ENCODE results near the gene PSMB4.
"Not testable (repeated sequence)": the region's sequence is repeated elsewhere in the genome, so short reads cannot be mapped to it uniquely, and the experiment has no call there.

PSMB4 gene

DNA sequence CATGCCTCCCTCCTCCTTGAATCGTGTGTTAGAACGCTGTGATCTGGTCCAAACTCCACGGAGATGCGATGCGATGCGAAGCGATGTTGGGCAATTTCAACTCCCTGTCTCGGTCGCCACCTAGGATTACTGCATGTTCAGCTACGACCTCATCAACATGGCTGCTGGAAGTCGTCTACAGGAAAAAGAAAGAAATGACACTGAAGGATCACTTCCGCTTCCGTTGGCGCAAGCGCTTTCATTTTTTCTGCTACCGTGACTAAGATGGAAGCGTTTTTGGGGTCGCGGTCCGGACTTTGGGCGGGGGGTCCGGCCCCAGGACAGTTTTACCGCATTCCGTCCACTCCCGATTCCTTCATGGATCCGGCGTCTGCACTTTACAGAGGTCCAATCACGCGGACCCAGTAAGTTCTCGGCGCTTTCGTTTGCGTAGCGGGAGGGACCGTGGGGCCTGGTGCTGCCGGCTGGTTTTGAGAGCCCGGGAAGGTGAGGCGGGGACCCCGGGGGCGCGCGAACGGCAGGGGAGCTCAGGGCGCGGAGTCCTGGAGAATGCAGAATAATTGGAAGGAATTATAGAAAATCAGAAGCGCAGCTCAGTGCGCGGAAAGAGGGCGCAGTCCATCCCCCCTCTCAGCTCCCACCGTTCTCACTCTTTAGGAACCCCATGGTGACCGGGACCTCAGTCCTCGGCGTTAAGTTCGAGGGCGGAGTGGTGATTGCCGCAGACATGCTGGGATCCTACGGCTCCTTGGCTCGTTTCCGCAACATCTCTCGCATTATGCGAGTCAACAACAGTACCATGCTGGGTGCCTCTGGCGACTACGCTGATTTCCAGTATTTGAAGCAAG, at the start of gene PSMB4:
TSS of gene PSMB4 (plus strand) at position 250 of the 848 bp plus-strand sequence. CDS start at position 265, 15 bp downstream.
- in situ Hi-C loops (cut with HindIII; ENCODE audit: low sequenced_read_pairs): no loop called here

DNA sequence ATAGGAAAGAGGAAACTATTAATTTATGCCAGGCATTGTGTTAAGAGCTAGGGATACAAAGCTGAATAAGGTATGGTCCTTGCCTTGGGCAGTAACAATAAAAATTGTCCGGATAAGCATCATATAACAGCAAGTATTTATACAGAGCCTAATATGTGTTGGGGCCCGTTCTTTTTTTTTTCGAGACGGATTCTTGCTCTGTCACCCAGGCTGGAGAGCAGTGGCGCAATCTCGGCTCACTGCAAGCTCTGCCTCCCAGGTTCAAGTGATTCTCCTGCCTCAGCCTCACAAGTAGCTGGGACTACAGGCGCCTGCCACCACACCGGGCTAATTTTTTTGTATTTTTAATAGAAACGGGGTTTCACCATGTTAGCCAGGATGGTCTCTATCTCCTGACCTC, 49.0 kb upstream of the PSMB4 start:
- in situ Hi-C loops (cut with HindIII; ENCODE audit: low sequenced_read_pairs): not testable (repeated sequence)

DNA sequence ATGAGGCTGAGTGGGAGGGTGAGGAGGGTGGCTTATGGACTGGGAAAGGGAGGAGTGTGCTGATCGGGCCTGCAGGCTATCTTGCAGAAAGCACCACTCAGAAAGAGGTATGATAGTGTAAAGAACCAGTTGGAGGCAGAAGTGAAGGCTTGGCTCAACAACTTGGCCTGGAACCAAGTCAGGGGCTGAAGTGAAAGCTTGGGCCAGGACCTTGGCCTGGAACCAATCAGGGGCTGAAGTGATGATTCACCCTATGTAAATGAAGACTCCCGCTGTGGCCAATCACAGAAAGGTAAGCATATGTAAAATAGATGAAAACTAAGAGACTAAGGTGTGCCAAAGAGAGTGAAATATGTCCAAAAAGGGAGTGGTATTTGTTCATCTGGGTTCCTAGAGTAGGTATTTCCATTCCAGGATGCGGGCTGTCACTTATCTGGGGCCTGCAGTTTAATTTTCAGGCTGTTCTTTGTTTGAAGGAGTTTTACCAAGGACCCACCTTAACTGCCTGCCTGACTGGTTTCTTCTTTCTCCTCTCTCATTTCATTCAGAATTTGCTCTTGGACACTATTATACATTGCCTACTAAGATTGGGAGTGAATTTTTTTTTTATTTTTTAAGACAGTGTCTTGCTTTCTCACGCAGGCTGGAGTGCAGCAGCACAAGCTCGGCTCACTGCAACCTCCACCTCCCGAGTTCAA, 47.2 kb upstream of the PSMB4 start:
- in situ Hi-C loops (cut with HindIII; ENCODE audit: low sequenced_read_pairs): no loop called here

DNA sequence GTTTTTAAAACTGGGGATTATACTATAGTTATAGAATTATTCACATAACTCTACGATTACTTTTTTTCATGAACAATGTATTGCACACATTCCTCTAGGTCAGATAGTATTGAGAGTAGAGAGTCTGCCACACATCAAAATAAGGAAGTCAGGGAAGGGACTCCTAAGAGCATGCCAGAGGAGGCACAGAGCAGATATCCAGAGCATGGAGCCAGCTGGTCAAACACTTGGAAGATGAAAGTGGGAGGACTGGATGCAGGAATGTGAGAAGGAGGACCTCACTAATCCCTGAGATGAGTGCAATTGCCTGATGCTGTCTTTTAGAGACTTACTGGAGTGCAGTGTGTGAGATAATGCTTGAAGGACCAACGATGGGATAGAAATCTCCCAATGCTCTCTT, 42.7 kb upstream of the PSMB4 start:
- in situ Hi-C loops (cut with HindIII; ENCODE audit: low sequenced_read_pairs): no loop called here

DNA sequence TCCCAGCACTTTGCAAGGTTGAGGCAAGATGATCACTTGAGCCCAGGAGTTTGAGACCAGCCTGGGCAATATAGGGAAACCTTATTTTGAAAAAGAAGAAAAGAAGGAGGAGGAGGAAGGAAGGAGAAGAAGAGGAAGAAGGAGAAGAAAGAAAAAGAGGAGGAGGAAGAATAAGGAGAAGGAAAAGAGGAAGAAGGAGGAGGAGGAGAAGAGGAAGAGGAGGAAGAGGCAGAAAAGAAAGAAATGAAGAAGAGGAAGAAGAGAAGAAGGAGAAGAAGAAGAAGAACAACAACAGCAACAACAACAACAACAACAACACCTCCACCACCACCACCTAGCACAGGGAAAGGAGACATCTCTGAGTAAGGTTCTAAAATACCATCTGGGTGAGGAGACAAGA, 37.5 kb upstream of the PSMB4 start:
- in situ Hi-C loops (cut with HindIII; ENCODE audit: low sequenced_read_pairs): no loop called here

DNA sequence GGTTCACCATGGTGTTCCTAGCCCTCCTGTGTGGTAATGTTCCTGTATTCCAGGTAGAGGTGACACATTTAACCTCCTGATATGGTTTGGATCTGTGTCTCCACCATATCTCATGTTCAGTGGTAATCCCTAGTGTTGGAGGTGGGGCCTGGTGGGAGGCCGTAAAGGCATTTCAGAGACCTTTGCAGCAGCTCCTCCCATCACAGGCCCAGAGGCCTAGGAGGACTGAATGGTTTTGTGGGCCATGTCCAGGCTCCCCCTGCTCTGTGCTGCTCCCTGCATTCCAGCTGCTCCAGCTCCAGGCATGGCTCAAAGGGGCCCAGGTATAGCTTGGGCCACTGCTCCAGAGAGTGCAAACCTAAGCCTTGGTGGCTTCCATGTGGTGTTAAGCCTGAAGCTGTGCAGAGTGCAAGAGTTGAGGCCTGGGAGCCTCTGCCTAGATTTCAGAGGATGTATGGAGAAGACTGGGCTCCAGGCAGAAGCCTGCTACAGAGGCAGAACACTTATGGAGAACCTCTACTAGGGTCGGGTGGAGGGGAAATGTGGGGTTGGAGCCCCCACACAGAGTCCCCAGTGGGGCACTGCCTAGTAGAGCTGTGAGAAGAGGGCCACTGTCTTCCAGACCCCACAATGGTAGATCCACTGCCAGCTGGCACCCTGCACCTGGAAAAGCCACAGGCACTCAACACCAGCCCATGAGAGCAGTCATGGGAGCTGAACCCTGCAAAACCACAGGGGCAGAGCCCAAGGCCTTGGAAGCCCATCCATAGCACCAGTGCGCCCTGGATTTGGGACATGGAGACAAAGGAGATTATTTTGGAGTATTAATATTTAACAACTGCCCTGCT, 36.8 kb upstream of the PSMB4 start:
- in situ Hi-C loops (cut with HindIII; ENCODE audit: low sequenced_read_pairs): no loop called here

DNA sequence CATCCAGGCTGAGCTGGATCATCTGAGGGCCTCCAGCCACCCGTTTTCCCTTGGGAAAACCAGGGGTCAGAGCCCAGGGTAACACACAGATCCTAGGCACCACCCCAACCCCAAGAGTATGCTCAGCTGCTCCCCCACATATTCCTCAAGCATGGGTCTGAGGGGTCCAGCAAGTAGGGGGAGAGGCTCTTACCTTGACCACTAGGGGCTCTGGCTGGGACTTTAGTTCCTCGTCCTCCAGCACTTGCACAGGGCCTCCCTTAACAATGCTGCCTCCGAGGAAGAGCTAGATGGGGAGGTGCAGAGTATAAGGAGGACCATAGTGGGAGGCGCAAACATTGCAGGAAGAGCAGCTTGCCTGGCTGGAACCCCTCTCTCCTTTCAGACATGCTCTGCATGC, 34.4 kb upstream of the PSMB4 start:
- in situ Hi-C loops (cut with HindIII; ENCODE audit: low sequenced_read_pairs): no loop called here

DNA sequence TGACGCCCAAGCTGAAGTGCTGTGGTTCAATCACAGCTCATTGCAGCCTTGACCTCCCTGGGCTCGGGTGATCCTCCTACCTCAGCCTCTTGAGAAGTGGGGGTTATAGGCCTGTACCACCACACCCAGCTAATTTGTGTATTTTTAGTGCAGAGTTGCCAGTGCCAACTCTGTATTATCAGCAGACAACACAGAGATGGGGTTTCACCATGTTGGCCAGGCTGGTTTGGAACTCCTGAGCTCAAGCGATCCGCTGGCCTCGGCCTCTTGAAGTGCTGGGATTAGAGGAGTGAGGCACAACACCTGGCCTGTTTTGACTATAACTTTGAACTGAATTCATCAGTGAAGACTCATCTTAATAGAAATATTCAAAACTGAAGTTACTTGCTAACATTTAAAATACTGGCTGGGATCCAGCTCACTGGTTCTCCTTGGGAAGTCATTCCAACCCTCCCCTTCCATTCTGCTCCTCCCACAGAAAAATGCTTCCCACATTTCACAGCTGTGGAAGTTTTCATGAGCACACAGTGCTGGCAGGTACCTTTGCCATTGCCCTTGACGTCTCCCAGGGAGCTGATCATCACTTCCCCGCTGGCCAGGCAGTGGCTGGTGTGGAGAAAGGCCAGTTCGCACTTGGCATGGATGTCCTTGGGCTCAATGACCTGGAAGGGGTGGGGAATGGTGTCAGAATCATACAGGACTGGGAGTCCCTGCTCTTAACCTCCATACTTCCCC, 31.5 kb upstream of the PSMB4 start:
- in situ Hi-C loops (cut with HindIII; ENCODE audit: low sequenced_read_pairs): no loop called here

DNA sequence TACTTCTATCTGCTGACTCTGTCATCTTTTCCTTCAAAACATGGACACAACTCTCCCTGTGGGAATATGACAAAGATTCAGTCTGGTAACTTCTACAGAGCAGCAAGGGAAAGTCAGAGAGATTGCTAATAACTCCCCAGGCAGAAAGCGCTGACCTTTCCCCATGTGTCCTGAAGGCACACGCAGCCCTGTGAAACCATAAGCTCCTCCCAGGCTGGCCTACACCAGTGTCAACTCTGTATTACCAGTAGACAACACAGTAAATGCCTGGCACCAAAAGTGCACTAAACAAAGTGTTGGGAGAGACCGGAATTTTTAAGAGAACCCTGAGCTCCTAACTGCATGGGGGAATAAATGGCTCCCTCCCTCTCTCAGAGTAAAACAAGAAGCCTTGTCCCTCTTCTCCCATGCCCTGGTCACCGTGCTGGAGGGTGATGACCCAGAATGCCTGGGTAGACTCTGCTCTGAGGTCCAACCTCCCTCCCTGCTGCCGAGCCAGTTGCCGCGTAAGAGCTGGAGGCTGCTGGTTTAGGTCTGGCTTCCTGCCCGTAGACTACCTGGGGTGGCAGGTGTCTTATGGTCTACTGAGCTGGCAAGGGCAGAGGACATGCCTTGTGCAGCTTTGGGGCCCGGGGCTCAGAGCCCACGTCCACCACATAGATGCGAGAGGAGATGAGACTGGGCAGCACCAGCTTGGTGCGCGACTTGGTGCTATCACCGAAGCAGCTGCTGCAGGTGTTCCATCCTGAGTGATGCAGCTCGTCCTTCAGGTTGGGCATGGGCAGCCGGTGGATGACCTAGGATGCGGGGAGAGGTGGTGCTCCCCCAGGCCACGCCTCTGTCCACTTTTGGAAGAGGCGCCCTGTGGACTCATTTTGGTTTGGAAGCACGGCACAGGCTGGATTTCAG, 30.7 kb upstream of the PSMB4 start:
- in situ Hi-C loops (cut with HindIII; ENCODE audit: low sequenced_read_pairs): no loop called here

DNA sequence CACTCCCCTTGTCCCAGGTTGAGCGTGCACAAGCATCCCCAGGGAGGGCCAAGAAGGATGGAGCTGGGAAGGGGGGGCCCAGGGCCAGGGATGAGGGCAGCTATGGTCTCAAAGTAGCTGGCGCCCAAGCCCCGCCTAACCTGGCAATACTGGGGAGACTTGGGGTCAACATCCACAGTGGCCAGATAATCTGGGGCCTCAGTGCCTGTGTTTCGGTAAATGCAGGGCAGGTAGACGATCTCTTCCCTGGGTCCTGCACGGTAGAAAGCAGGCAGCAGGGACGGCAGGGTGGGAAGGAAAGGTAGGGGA, 30.1 kb upstream of the PSMB4 start:
- in situ Hi-C loops (cut with HindIII; ENCODE audit: low sequenced_read_pairs): no loop called here

DNA sequence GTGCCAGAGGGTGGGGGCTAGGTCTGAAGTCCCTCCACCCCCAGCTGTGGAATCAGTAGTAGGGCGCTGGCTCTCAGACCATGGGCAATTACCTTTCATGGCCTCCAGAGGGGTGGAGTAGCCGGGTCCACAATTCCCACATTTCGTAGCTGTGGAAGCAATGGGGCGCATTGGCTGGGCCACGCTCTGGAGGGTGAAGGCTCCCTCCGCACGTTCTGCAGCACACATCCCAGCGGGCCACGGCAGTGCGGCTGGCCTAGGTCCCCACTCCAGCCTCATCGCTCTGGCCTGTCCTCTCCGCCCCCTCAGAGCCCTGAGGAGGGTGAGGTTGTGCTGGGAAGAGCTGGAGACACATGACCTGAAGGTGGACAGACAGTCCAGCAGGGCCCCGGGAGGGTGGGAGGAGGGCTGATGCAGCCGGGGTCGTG, 29.7 kb upstream of the PSMB4 start:
- in situ Hi-C loops (cut with HindIII; ENCODE audit: low sequenced_read_pairs): no loop called here

DNA sequence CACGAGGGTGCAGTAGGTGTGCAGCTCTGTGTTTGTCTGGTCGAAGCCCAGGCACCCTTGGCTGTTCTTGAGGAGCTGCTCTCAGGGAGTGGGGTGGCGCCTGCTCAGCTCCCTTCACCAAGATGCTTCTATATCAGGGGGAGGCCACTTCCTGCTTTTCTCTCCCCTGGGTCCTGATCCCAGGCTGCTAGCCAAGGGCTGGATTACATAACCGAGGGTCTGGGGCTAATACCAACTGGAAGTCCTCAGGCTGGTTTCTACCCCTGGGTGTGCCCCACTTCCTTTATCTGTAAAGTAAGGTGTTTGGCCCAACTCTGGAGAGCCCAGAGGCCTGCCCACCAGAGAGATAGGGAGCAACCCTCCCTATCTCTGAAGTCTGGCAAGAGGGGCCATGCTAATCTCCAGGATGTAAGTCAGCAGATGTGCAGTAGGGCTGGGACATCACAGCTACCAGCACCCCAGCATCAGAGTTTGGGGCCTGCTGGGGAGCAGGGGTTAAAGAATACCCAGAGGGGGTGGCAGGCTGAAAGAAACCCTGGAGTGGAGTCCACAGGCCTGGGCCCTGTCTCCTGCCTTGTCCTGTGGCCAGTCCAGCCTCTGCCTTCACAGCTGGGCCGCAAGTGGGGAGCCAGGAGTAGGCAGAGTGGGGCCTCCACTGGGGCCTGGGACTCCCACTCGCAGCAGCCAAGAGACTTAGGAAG, 29.0 kb upstream of the PSMB4 start:
- in situ Hi-C loops (cut with HindIII; ENCODE audit: low sequenced_read_pairs): no loop called here

DNA sequence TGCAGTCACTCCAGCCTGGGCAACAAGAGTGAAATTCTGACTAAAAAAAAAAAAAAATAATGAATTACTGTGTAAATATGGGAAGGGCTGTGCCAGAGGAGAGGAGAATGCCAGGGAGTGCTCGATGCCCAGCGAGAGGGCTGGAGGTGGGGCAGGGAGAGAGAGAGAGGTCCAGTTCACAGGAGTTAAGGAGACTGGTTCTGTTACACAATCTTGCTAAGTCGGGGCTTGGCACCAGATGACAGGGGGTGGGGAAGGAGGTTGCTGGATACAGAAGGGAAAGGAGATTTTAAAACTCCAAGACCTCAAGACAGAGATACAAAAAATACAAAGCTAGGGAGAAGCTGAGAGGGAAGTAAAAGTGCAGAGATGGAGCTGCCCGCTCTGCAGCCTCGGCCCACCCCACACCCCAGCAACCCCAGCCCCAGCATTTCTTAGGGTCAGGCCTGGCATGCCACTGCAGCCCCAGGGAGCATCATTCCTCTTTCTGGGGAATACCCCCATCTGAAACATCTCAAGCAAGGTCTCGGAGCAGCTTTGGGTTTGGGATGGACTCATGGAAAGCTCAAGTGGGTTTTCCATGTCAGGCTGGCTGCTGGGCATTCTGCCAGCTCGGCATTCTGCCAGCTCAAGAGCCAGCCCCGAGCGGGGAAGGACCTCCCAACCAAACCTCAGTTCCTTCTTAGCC, 27.9 kb upstream of the PSMB4 start:
- in situ Hi-C loops (cut with HindIII; ENCODE audit: low sequenced_read_pairs): no loop called here

DNA sequence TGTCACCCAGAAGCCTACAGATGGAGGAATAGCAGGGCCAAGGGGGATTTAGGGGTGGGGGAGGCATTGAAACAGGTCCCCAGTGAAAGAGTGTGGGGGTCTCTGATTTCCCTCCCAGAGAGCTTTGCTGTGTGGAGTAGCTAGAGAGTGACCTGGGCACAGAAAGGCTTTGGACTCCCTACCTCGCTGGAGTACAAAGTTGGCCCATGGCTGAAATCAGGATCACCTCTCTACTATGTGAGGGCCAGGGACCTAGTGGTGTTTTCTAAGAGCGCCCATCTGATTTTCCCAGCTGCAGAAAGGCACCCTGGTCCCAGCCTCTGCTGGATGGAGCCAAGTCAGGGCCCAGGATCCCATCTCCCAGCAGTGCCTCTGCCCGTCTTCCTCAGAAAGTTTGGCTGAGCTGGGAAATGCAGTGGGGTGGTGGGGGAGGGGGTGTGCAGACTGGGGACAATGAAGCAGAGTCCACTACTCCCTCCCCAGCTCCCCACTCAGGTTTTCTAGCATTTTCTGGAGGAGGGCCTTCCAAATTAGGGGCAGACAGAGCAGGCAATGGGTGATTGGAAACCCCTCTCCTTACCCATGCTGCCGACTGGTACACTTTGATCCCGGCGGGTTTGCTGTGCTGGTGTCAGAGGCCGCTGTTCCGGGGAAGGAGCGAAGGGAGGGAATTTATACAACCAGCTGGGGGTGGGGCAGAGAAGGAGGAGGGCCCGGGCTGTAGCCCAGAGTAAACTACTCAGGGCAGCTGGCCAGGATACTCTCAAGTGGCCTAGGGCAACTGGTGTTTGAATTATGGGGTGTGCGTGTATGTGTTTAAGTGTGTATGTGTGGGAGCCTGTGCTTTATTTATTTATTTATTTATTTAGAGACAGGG, 27.1 kb upstream of the PSMB4 start, which contains the start of gene SELENBP1:
TSS of gene SELENBP1 (minus strand) at position 648 of the 877 bp plus-strand sequence. CDS start at position 584, 64 bp downstream.
- in situ Hi-C loops (cut with HindIII; ENCODE audit: low sequenced_read_pairs): no loop called here

DNA sequence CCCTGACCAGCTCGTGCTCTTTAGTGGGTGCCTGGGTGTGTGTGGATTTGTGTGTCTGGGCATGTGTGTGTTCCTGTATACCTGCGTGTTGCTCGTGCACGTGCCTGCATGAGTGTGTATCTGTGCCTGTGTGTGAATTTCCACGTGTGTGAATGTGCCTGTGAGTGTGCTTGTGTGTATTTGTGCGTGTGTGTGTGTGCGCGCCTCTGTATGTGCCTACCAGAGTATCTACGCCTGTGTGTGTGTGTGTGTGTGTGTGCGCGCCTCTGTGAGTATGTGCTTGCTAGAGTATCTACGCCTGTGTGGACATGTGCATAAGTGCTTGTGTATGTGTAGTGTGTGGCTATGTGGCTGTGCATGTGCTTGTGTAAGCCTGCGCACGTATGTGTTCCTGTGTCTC, 26.2 kb upstream of the PSMB4 start:
- in situ Hi-C loops (cut with HindIII; ENCODE audit: low sequenced_read_pairs): no loop called here

DNA sequence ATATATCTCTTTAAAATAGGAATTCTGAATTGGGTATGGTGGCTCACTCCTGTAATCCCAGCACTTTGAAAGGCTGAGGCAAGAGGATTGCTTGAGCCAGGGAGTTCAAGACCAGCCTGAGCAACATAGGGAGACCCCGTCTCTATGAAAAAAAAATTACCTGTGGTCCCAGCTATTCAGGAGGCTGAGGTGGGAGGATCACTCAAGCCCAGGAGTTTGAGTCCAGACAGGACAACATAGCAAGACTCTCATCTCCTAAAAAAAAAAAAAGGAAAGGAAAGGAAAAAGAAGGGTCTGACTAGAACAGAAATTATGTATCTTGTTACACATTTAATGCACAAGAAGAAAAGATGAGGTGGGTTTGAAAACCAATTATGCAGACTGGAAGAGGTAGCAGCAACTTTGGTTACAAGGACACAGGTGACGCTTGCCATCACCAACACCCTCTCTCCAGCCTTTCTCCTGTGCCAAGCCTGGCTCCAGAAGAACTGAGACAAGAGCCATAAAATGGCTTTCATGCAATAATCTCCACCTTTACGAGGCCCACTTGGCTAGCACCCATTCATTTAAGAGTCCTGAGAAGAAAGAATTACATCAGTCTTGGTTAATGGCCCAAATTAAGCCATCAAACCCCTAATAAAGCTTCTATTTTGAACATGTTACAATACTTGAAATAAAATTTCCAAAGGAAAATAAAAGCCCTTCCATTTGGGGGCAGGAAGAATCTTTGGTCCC, 22.1 kb upstream of the PSMB4 start:
- in situ Hi-C loops (cut with HindIII; ENCODE audit: low sequenced_read_pairs): no loop called here

DNA sequence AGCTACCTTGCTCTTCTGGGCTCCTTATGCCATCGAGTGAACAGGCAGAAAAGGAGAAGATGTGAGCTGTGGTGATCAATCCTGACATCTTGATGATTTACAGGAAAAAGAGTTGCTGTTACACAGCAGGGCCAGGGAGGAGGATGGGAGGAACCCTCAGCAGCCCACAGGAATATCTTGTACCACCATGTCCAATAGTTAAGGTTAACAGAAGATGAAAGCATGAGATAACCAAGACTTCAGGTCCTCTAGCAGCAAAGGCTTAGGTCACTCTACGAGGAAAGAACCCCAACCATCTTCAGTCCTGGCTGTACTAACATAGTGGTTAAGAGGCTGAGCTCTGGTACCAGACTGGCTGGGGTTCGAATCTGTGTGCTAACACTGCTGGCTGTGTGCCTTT, 14.8 kb upstream of the PSMB4 start:
- in situ Hi-C loops (cut with HindIII; ENCODE audit: low sequenced_read_pairs): no loop called here

Data from DLD1 (cell line).